ENCODE measurements around the gene BLTP2. TPM values are rescaled to one million over a fixed set of nuclear protein-coding genes. Genes with fewer than 3 reads are reported as not detected.
"Not testable (repeated sequence)": the region's sequence is repeated elsewhere in the genome, so short reads cannot be mapped to it uniquely, and the experiment has no call there.

The BLTP2 gene
- polyA plus RNA-seq, 1 donor from 2014 or later = 41.4 TPM

DNA sequence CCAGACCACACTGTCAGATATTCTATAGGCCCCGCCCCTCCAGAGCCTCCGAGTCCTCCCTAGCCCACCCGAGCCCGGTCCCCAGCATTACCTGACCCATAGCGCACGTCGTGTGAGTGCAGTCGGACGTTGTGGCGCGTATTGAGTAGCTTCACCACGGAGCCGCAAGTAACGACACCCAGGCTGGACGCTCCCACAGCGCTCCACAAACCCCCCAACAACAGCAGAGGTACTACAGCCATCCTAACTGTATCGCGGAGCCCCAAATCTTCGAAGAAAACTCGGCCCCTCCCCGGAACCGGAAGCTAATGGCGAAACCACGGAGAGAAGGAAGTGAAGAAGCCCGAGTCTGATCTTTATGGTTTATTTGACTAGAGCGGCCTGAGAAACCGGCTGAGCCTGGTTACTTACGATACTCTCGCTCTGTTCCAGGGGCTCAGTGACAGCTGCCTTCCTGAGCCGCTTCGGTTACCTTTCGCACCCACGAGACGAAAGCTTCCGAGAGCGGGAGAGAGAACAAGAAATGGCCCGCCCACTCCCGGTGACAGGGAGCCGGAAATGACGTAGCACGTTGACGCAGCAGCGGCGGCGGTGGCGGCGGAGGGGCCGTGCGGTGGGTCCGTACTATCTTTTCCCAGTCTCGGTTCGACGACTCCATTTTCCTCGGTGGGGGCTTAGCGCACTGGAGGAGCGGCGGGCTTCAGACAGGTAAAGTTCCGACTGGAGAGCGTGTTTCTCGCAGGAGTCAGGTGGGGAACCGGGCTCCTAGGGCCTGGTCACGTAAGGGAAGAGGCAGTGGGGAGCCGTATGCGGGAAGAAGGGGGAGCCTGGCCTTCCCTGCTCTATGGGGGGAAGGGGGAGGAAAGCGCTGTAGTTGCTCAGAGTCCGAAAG lies 16.9 kb upstream of the BLTP2 start, which contains the start of the genes SDF2 and SUPT6H:
SDF2 (minus strand) TSS at position 272 of the 892 bp plus-strand sequence; CDS start at position 242, 30 bp downstream.
SUPT6H (plus strand) TSS at position 571 of the 892 bp plus-strand sequence. CDS start 11,197 bp downstream, outside the sequence.
- Mint-ChIP-seq H3K27me3 (no peaks in the 10 kb centered on the region), H3K9me3 (no peaks in the 10 kb centered on the region), H3K36me3 (peaks cover 5% of the 10 kb centered on the region), H3K27ac (peak within 1 kb of the TSS; percentile 100), H3K4me3 (peak within 1 kb of the TSS; percentile 99 to 100 (median 100)), H3K4me1 (peaks cover 37 to 51% (median 44%) of the 10 kb centered on the region in 3 donors)

DNA sequence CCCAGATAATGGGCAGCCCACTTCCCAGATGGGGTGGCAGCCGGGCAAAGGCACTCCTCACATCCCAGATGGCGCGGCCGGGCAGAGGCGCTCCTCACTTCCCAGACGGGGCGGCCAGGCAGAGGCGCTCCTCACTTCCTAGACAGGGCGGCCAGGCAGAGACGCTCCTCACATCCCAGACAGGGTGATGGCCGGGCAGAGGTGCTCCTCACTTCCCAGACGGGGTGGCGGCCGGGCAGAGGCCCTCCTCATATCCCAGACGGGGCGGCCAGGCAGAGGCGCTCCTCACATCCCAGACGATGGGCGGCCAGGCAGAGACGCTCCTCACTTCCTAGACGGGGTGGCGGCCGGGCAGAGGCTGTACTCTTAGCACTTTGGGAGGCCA lies 14.5 kb upstream of the BLTP2 start:
- not testable (repeated sequence) for H3K36me3 Mint-ChIP-seq, H3K9me3 Mint-ChIP-seq, H3K27me3 Mint-ChIP-seq, H3K27ac Mint-ChIP-seq
- Mint-ChIP-seq H3K4me3 (peak overlapping the region in 2 of 4 donors; percentile 100), H3K4me1 (peaks cover 31 to 44% (median 33%) of the 10 kb centered on the region in 3 donors)

DNA sequence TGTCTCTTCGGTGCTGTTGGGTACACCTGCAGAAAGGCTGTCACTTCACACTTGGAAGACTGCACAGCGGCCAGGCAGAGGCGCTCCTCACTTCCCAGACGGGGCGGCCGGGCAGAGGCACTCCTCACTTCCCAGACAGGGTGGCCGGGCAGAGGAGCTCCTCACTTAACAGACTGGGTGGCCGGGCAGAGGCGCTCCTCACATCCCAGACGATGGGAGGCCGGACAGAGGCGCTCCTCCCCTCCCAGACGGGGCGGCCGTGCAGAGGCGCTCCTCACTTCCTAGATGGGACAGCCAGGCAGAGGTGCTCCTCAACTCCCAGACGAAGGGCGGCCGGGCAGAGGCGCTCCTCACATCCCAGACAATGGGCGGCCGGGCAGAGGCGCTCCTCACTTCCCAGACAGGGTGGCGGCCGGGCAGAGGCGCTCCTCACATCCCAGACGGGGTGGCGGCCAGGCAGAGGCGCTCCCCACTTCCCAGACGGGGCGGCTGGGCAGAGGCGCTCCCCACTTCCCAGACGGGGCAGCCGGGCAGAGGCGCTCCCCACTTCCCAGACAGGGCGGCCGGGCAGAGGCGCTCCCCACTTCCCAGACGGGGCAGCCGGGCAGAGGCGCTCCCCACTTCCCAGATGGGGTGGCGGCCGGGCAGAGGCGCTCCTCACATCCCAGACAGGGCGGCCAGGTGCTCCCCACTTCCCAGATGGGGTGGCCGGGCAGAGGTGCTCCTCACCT lies 14.0 kb upstream of the BLTP2 start:
- H3K27ac Mint-ChIP-seq, H3K36me3 Mint-ChIP-seq, H3K9me3 Mint-ChIP-seq, H3K27me3 Mint-ChIP-seq, H3K4me3 Mint-ChIP-seq: not testable (repeated sequence)
- H3K4me1 Mint-ChIP-seq = peaks cover 26 to 39% (median 30%) of the 10 kb centered on the region in 3 donors

GRCh38 chr17:28658342-28658741 lies 13.4 kb upstream of the BLTP2 start:
- not testable (repeated sequence) for H3K27ac Mint-ChIP-seq, H3K36me3 Mint-ChIP-seq, H3K27me3 Mint-ChIP-seq, H3K9me3 Mint-ChIP-seq
- H3K4me1 Mint-ChIP-seq = peaks cover 23 to 33% (median 25%) of the 10 kb centered on the region in 3 donors
- peak overlapping the region in 1 of 4 donors; percentile 18 for H3K4me3 Mint-ChIP-seq

DNA sequence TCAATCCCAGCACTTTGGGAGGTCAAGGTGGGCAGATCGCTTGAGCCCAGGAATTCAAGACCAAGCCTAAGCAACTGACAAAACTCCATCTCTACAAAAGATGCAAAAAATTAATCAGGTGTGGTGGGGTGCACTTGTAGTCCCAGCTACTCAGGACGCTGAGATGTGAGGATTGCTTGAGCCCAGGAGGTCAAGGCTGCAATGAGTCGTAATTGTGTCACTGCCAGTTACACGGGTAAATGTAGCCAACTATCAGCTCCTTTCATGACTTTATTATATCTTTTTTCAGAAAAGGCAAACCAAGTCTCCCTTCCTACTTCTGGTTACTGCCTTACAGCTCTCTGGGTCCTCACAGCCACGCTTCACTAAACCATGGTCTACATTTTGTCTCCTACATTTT lies 12.8 kb upstream of the BLTP2 start:
- Mint-ChIP-seq H3K9me3 (no peaks in the 10 kb centered on the region), H3K27me3 (no peaks in the 10 kb centered on the region), H3K4me3 (peak overlapping the region in 1 of 4 donors; percentile 18), H3K27ac (peak overlapping the region in 1 of 3 donors; percentile 65), H3K4me1 (peaks cover 17 to 27% (median 19%) of the 10 kb centered on the region in 3 donors), H3K36me3 (peaks cover 3% of the 10 kb centered on the region)

GRCh38 chr17:28655160-28655559 lies 10.2 kb upstream of the BLTP2 start:
- no peaks in the 10 kb centered on the region for H3K27me3 Mint-ChIP-seq
- no peaks in the 10 kb centered on the region for H3K9me3 Mint-ChIP-seq
- H3K4me3 Mint-ChIP-seq = peak overlapping the region in 1 of 4 donors; percentile 12
- peaks cover 2 to 6% (median 5%) of the 10 kb centered on the region in 3 donors for H3K4me1 Mint-ChIP-seq
- peak overlapping the region in 1 of 3 donors; percentile 5 for H3K27ac Mint-ChIP-seq
- H3K36me3 Mint-ChIP-seq = peaks cover 1% of the 10 kb centered on the region

DNA sequence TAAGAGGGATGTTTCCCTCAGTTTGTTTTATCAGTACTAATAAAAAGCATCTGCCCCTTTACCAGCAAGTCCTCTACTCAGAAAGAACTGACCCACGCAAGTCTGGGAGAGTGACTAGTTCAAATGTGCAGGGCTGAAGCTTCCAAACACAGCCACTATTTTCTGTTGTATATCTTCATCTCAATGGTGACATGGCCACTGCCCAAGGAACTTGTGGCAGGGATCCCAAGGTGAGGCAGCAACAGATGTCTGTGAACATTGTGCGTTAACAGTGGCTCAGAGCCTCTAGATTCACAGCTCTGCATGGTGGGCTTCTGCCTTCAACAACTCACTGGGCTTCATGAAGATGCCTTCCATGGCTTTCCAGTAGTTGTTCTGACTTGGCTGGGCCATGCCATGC lies 3.7 kb upstream of the BLTP2 start:
- Mint-ChIP-seq H3K36me3 (no peaks in the 10 kb centered on the region), H3K27me3 (no peaks in the 10 kb centered on the region), H3K4me3 (peak overlapping the region in 1 of 4 donors; percentile 39), H3K27ac (no peak overlapping the region), H3K9me3 (no peaks in the 10 kb centered on the region), H3K4me1 (peaks cover 21 to 26% (median 22%) of the 10 kb centered on the region in 3 donors)

- Mint-ChIP-seq H3K9me3 (no peaks in the 10 kb centered on the region), H3K4me3 (peak overlapping the region; percentile 93 to 98 (median 94)), H3K27me3 (no peaks in the 10 kb centered on the region), H3K27ac (peak overlapping the region; percentile 93 to 99 (median 98)), H3K36me3 (no peaks in the 10 kb centered on the region), H3K4me1 (peaks cover 30 to 33% (median 31%) of the 10 kb centered on the region in 3 donors)
These were observed 1.2 kb upstream of the BLTP2 start for GRCh38 chr17:28646039-28646754.

DNA sequence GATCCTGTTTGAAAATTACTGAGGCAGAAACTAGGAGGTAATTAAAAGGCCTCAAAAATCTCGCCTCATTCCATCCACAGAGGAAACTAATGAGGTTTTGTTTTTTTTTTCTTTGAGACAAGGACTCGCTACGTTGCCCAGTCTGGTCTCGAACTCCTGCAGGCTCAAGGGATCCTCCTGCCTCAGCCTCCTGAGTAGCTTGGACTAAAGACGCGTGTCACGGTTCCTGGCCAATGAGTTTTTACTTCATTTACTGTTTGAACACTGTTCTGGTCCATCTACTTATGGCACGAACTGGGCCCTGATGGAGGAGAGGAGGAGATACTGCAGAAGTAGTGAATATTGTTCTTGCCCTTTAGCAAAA lies 600 bp upstream of the BLTP2 start:
- no peaks in the 10 kb centered on the region for H3K27me3 Mint-ChIP-seq
- H3K9me3 Mint-ChIP-seq = no peaks in the 10 kb centered on the region
- H3K27ac Mint-ChIP-seq = peak overlapping the region; percentile 93 to 99 (median 98)
- H3K36me3 Mint-ChIP-seq = no peaks in the 10 kb centered on the region
- H3K4me3 Mint-ChIP-seq = peak overlapping the region; percentile 93 to 98 (median 94)
- H3K4me1 Mint-ChIP-seq = peaks cover 30 to 33% (median 31%) of the 10 kb centered on the region in 3 donors

DNA sequence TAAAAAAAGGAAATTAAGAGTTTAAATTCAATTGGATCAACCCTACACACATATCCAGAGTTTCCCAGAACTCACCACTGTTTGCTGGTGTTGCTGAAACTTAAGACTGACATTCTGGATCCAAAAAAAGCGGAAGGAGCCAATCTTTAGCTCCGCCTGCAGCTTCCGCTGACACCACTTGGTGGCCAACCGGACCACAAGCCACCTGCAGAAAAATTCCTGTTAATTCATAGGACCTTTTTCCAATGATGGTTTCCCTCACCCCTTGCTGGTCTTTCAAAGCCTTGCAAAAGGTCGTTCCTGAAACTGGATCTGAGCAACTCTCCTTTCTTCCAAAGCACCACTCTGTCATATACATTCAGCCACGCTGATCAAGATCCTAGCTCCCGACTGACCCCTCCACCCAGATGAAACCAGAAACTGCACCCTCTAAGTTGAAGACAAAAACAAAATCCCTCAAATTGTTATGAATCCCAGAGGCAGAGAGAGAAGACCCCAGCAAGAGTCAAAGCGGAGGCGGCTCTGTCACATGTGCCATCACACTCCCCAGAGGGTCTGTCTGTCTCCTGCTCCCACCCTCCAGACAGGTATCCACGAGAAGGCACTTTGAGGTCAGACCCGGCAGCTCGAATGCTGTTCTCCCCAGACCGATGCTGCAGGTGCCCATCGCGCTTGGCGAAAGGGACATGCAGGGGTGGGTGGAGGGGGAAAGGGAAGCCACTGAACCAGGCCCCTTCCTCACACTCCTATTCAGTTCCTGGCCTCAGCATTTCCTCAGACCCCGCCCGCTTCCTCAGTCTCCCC lies 773 bp downstream of the BLTP2 start:
- Mint-ChIP-seq H3K27me3 (no peaks in the 10 kb centered on the region), H3K36me3 (peaks cover 2% of the 10 kb centered on the region), H3K9me3 (no peaks in the 10 kb centered on the region), H3K27ac (peak overlapping the region; percentile 94 to 99 (median 97)), H3K4me1 (peaks cover 31 to 33% (median 31%) of the 10 kb centered on the region in 3 donors), H3K4me3 (peak overlapping the region; percentile 93 to 98 (median 96))

DNA sequence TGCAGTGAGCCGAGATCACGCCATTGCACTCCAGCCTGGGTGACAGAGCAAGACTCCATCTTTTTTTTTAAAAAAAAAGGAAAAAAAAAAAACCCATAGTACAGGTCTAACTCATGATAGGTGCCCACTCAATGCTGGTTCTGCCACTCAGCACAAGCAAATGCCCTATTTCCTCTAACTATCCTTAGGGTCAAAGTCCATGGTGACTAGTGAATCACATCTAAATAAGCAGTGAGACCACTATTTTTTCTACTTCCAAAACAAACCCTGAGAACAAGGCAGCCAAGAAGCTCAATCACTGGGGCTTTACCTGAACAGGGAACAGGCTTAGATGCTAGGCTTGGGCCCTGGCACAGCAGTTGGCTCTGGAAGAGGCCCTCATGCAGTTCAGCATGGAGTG lies 3.4 kb downstream of the BLTP2 start:
- Mint-ChIP-seq H3K27ac (no peak overlapping the region), H3K9me3 (no peaks in the 10 kb centered on the region), H3K27me3 (no peaks in the 10 kb centered on the region), H3K4me1 (peaks cover 26 to 32% (median 29%) of the 10 kb centered on the region in 3 donors), H3K36me3 (peaks cover 7% of the 10 kb centered on the region), H3K4me3 (peak overlapping the region in 1 of 4 donors; percentile 46)

GRCh38 chr17:28635506-28635905 lies 9.5 kb downstream of the BLTP2 start:
- Mint-ChIP-seq H3K9me3 (no peaks in the 10 kb centered on the region), H3K4me3 (no peak overlapping the region), H3K4me1 (peaks cover 6% of the 10 kb centered on the region in 3 donors), H3K36me3 (peaks cover 8% of the 10 kb centered on the region), H3K27me3 (no peaks in the 10 kb centered on the region), H3K27ac (no peak overlapping the region)

DNA sequence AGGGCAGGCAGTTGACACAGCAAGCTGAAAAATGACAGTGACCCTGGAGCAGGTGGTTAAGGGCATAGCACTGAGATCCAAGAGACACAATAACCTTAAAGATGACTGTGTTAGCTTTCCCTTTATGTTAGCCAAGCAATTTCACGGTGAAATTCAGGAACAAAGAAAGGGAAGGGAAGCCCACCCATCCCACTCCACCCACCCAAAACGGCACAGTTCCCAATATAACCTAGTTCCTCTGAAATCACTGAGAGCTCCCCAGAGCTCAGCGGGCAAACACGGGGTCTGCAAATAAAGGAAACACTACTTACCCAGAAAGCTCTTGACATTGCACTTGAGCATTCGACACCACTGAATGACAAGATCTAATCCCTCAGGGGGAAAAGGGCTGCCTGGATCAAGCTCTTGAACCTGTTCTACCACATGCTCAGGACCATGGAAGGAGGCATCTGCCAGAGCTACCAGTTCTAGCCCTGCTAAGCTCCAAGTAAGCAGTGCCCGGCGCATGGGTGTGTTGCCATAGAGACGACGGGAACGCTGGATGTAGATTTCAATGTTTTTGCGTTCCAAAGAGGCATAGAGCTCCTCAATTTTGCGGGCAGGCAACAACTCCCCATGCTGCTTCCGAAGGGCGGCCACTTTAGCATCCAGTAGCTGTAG lies 10.6 kb downstream of the BLTP2 start:
- no peaks in the 10 kb centered on the region for H3K9me3 Mint-ChIP-seq
- peaks cover 5 to 6% (median 6%) of the 10 kb centered on the region in 3 donors for H3K4me1 Mint-ChIP-seq
- H3K4me3 Mint-ChIP-seq = no peak overlapping the region
- no peaks in the 10 kb centered on the region for H3K27me3 Mint-ChIP-seq
- H3K27ac Mint-ChIP-seq = no peak overlapping the region
- H3K36me3 Mint-ChIP-seq = peaks cover 6% of the 10 kb centered on the region
